Sigmoid colon (tissue), 4 donors: ENCODE data around the gene GTF2H3.

Source experiments
- EP300 ChIP-seq, 4 donors: sonication (generic); formaldehyde crosslinking; IDR thresholded peaks; one replicate each; pipeline ENCODE4 v1.6.1; 2017; ENCODE audit warnings: antibody characterized with exemption in 4 of 4
- POLR2A ChIP-seq, 2 donors: fragments of 450-650 bp; IDR thresholded peaks; one replicate each; pipeline ENCODE4 v1.6.1; 2016; ENCODE audit warnings: antibody characterized with exemption in 2 of 2, mild to moderate bottlenecking in 2 of 2, moderate library complexity in 2 of 2
- POLR2AphosphoS5 ChIP-seq, 4 donors: sonication (generic); formaldehyde crosslinking; IDR thresholded peaks; one replicate each; pipeline ENCODE4 v1.6.1; 2017; ENCODE audit warnings: antibody characterized with exemption in 4 of 4
- TF ChIP-seq, protein P1 (sequence below), 4 experiments: fragments of 450-650 bp in 3 of 4; fragments of 200-600 bp in 1 of 4; IDR thresholded peaks; one replicate each; pipeline ENCODE4 v1.5.1; 2016 to 2019; ENCODE audit warnings: antibody characterized with exemption in 4 of 4, mild to moderate bottlenecking in 3 of 4, moderate library complexity in 2 of 4

- TF ChIP-seq POLR2A (IDR thresholded peaks at IDR 0.05) (no peak), EP300 (IDR thresholded peaks at IDR 0.05) (no peak), POLR2AphosphoS5 (IDR thresholded peaks at IDR 0.05) (no peak)
- TF ChIP-seq, protein P1, sequence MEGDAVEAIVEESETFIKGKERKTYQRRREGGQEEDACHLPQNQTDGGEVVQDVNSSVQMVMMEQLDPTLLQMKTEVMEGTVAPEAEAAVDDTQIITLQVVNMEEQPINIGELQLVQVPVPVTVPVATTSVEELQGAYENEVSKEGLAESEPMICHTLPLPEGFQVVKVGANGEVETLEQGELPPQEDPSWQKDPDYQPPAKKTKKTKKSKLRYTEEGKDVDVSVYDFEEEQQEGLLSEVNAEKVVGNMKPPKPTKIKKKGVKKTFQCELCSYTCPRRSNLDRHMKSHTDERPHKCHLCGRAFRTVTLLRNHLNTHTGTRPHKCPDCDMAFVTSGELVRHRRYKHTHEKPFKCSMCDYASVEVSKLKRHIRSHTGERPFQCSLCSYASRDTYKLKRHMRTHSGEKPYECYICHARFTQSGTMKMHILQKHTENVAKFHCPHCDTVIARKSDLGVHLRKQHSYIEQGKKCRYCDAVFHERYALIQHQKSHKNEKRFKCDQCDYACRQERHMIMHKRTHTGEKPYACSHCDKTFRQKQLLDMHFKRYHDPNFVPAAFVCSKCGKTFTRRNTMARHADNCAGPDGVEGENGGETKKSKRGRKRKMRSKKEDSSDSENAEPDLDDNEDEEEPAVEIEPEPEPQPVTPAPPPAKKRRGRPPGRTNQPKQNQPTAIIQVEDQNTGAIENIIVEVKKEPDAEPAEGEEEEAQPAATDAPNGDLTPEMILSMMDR (IDR thresholded peaks at IDR 0.05), result no peak
Observed at GRCh38 chr12:123683964-123684363, 50.3 kb downstream of the GTF2H3 start.
